DMS 273 (cell line): ENCODE data around the gene POLR2J3.
"Not testable (repeated sequence)": the region's sequence is repeated elsewhere in the genome, so short reads cannot be mapped to it uniquely, and the experiment has no call there.

Source experiments
- DNase-seq: peaks from one replicate; lab custom pipeline; 2025; ENCODE audit not compliant: unreplicated experiment; lab: John Stamatoyannopoulos, UW

POLR2J3 gene

GRCh38 chr7:102527182-102527581 lies 45.2 kb downstream of the POLR2J3 start:
- not testable (repeated sequence) for DNase-seq

DNA sequence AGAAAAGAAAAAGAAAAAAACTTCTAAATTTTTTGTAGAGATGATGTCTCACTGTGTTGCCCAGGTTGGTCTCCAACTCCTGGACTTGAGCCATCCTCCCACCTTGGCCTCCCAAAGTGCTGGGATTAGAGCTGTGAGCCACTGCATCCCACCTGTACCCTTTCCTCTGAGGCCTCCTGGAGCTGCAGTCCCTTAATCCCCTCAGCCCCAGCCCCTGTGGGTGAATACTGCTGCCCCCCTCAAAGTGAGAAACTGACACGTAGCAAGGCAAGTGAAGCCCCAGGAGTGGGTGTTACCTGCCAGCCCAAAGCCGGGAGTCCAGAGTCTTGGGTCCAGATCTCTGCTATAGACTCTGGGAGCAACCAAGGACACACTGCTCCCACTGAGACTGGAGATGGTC lies 47.6 kb downstream of the POLR2J3 start:
- DNase-seq: not testable (repeated sequence)

GRCh38 chr7:102520797-102521196 lies 51.6 kb downstream of the POLR2J3 start:
- DNase-seq: not testable (repeated sequence)

- not testable (repeated sequence) for DNase-seq
Observed at GRCh38 chr7:102517550-102518147, 54.7 kb downstream of the POLR2J3 start, which contains the start of gene RASA4B. RASA4B (minus strand) TSS chr7:102517777; CDS start chr7:102517710, 67 bp downstream.
